ENCODE results near the gene NNMT. TPM values are rescaled to one million over a fixed set of nuclear protein-coding genes. Genes with fewer than 3 reads are reported as not detected.
A peak's percentile ranks its signal among the peaks of the same experiment; 100 is the strongest.

NNMT gene
- total RNA-seq, 1 donor from 2014 or later = 394 TPM

- peak overlapping the region; percentile 47 for H3K27ac ChIP-seq (ENCODE audit: low read depth, low read length)
- FAIRE-seq = peak; percentile 32
- TF ChIP-seq EZH2 (IDR thresholded peaks at IDR 0.05; ENCODE audit: insufficient read depth, low read length) (no peak), CTCF (IDR thresholded peaks at IDR 0.05; ENCODE audit: insufficient read depth, low read depth, low read length) (no peak)
- Mint-ChIP-seq H3K27ac (ENCODE audit: unreplicated experiment) (peak overlapping the region; percentile 36), H3K27me3 (ENCODE audit: low read depth, unreplicated experiment) (no peaks in the 10 kb centered on the region), H3K4me3 (ENCODE audit: unreplicated experiment) (peak overlapping the region; percentile 55), H3K9me3 (ENCODE audit: unreplicated experiment) (peaks cover 5% of the 10 kb centered on the region), H3K4me1 (ENCODE audit: low read depth, unreplicated experiment) (peaks cover 45% of the 10 kb centered on the region), H3K36me3 (ENCODE audit: low read depth, unreplicated experiment) (peaks cover 60% of the 10 kb centered on the region)
- peak overlapping the region; percentile 19 for H3K9ac ChIP-seq (ENCODE audit: low read length)
- H3K27me3 ChIP-seq (ENCODE audit: insufficient read depth, low read length) = no peaks in the 10 kb centered on the region
- peaks cover 6% of the 10 kb centered on the region for H3K36me3 ChIP-seq (ENCODE audit: insufficient read depth, low read length)
- H3K4me3 ChIP-seq (ENCODE audit: insufficient read depth, low read depth, low read length) = peak overlapping the region; percentile 19
- peak; percentile 89 for DNase-seq (ENCODE audit: low read depth)
- H3K9me3 ChIP-seq (ENCODE audit: insufficient read depth, low read depth, low read length) = no peaks in the 10 kb centered on the region
- H4K20me1 ChIP-seq (ENCODE audit: insufficient read depth, low read length) = peaks cover 70% of the 10 kb centered on the region
- H3K79me2 ChIP-seq (ENCODE audit: insufficient read depth, low read length) = peaks cover 88% of the 10 kb centered on the region
- H2AFZ ChIP-seq (ENCODE audit: low read depth, low read length) = no peak overlapping the region
- H3K4me2 ChIP-seq (ENCODE audit: low read length) = peak overlapping the region; percentile 79
- peaks cover 12% of the 10 kb centered on the region for H3K4me1 ChIP-seq (ENCODE audit: insufficient read depth, low read length)
Observed at GRCh38 chr11:114307524-114308203, 11.5 kb downstream of the NNMT start.

DNA sequence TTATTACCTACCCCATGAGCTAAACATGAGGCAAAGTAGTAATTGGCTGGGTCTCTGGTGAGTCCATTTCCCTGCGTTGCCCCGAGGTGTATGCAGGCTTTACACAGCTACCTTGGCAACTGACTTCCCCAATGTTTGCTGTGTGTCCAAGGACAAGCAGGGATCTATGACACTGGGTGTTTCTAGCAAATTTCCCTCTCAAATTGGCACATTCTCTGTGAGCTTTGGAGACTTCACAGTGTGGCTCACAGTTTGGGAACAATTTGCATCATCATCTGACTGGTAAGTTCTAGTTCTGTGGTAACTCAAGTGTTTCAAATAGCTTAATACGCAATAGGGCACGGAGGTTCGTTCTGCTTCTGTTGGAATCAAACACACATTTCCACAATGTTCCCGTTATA, 12.5 kb downstream of the NNMT start:
- H3K4me3 Mint-ChIP-seq (ENCODE audit: unreplicated experiment) = peak overlapping the region; percentile 18
- Histone ChIP-seq H3K79me2 (ENCODE audit: insufficient read depth, low read length) (peaks cover 81% of the 10 kb centered on the region), H3K36me3 (ENCODE audit: insufficient read depth, low read length) (peaks cover 7% of the 10 kb centered on the region), H3K9ac (ENCODE audit: low read length) (no peak overlapping the region), H3K27me3 (ENCODE audit: insufficient read depth, low read length) (no peaks in the 10 kb centered on the region), H4K20me1 (ENCODE audit: insufficient read depth, low read length) (peaks cover 75% of the 10 kb centered on the region), H3K9me3 (ENCODE audit: insufficient read depth, low read depth, low read length) (no peaks in the 10 kb centered on the region), H2AFZ (ENCODE audit: low read depth, low read length) (no peak overlapping the region), H3K4me3 (ENCODE audit: insufficient read depth, low read depth, low read length) (no peak overlapping the region), H3K4me1 (ENCODE audit: insufficient read depth, low read length) (peaks cover 12% of the 10 kb centered on the region), H3K27ac (ENCODE audit: low read depth, low read length) (no peak overlapping the region), H3K4me2 (ENCODE audit: low read length) (peak overlapping the region; percentile 79)
- H3K27ac Mint-ChIP-seq (ENCODE audit: unreplicated experiment) = peak overlapping the region; percentile 69
- DNase-seq (ENCODE audit: low read depth) = peak; percentile 59
- peaks cover 54% of the 10 kb centered on the region for H3K36me3 Mint-ChIP-seq (ENCODE audit: low read depth, unreplicated experiment)
- H3K27me3 Mint-ChIP-seq (ENCODE audit: low read depth, unreplicated experiment) = no peaks in the 10 kb centered on the region
- H3K4me1 Mint-ChIP-seq (ENCODE audit: low read depth, unreplicated experiment) = peaks cover 44% of the 10 kb centered on the region
- peaks cover 5% of the 10 kb centered on the region for H3K9me3 Mint-ChIP-seq (ENCODE audit: unreplicated experiment)
- TF ChIP-seq EZH2 (IDR thresholded peaks at IDR 0.05; ENCODE audit: insufficient read depth, low read length) = no peak
- no peak for TF ChIP-seq CTCF (IDR thresholded peaks at IDR 0.05; ENCODE audit: insufficient read depth, low read depth, low read length)
- FAIRE-seq = peak; percentile 41

DNA sequence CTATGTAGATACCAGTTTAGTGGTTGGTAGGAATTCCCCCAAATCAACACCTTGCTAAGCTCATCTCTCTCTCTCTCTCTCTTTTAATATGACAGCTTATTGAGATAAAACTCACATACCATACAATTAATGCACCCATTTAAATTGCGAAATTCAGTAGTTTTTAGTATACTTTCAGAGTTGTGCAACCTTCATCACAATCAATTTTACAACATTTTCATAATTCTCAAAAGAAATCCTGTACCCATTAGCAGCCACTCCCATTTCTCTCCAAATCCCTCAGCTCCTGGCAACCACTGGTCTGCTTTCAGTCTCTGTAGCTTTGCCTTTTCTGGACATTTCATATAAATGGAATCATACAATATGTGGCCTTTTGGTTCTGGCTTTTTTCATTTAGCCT, 13.3 kb downstream of the NNMT start:
- Histone ChIP-seq H2AFZ (ENCODE audit: low read depth, low read length) (no peak overlapping the region), H3K36me3 (ENCODE audit: insufficient read depth, low read length) (peaks cover 14% of the 10 kb centered on the region), H3K4me3 (ENCODE audit: insufficient read depth, low read depth, low read length) (no peak overlapping the region), H3K79me2 (ENCODE audit: insufficient read depth, low read length) (peaks cover 77% of the 10 kb centered on the region), H3K4me2 (ENCODE audit: low read length) (no peak overlapping the region), H3K9ac (ENCODE audit: low read length) (no peak overlapping the region), H3K4me1 (ENCODE audit: insufficient read depth, low read length) (peaks cover 12% of the 10 kb centered on the region), H4K20me1 (ENCODE audit: insufficient read depth, low read length) (peaks cover 76% of the 10 kb centered on the region), H3K27ac (ENCODE audit: low read depth, low read length) (no peak overlapping the region), H3K27me3 (ENCODE audit: insufficient read depth, low read length) (no peaks in the 10 kb centered on the region), H3K9me3 (ENCODE audit: insufficient read depth, low read depth, low read length) (no peaks in the 10 kb centered on the region)
- peaks cover 38% of the 10 kb centered on the region for H3K4me1 Mint-ChIP-seq (ENCODE audit: low read depth, unreplicated experiment)
- H3K27me3 Mint-ChIP-seq (ENCODE audit: low read depth, unreplicated experiment) = no peaks in the 10 kb centered on the region
- peak overlapping the region; percentile 56 for H3K4me3 Mint-ChIP-seq (ENCODE audit: unreplicated experiment)
- no peak overlapping the region for H3K27ac Mint-ChIP-seq (ENCODE audit: unreplicated experiment)
- peaks cover 49% of the 10 kb centered on the region for H3K36me3 Mint-ChIP-seq (ENCODE audit: low read depth, unreplicated experiment)
- no peak for DNase-seq (ENCODE audit: low read depth)
- TF ChIP-seq EZH2 (IDR thresholded peaks at IDR 0.05; ENCODE audit: insufficient read depth, low read length) (no peak), CTCF (IDR thresholded peaks at IDR 0.05; ENCODE audit: insufficient read depth, low read depth, low read length) (no peak)
- H3K9me3 Mint-ChIP-seq (ENCODE audit: unreplicated experiment) = peaks cover 5% of the 10 kb centered on the region
- no peak for FAIRE-seq
